HepG2 (cell line): ENCODE measurements around the gene NSL1. TPM values are rescaled to one million over a fixed set of nuclear protein-coding genes. Genes with fewer than 3 reads are reported as not detected.

Experiments used
- ATAC-seq: fragments of 200-7000 bp; cut with Tn5 transposase; 3 replicates; pipeline ENCODE4 v1.9.1; 2020; ENCODE audit warnings: mild to moderate bottlenecking, moderate library complexity
- BruUV-seq: library from RNA; stranded (reverse); fragments of 400-500 nt; replicated peaks from 2 replicates; lab custom pipeline; 2021; lab: Mats Ljungman, UMichigan
- CTCF ChIA-PET: fragments of 300-600 bp; formaldehyde crosslinking; extraction: SDS; loops from one replicate; lab custom pipeline; 2021; ENCODE audit warnings: low total read pairs, inconsistent platforms, low intra/inter-chr PET ratio; lab: Yijun Ruan, JAX
- POLR2A ChIA-PET: fragments of 350-600 bp; sonication (Branson Sonifier 250); formaldehyde crosslinking; loops from one replicate; lab custom pipeline; 2020; ENCODE audit warnings: antibody characterized with exemption, inconsistent platforms; lab: Yijun Ruan, JAX
- DNase-seq: peaks from one replicate; pipeline ENCODE4 v3.0.0-alpha.2; 2015; ENCODE audit warnings: low spot score
- FAIRE-seq: peaks from 3 replicates; lab custom pipeline; 2011; peaks lifted over from hg19 to GRCh38; lab: Jason Lieb, UNC
- H2AFZ ChIP-seq: one replicate; pipeline ENCODE4 v1.6.1; 2011; ENCODE audit warnings: low read length, inconsistent platforms
- H3K27ac ChIP-seq: fragments of 300-600 bp; 3 replicates; pipeline ENCODE4 v1.8.0; 2011; ENCODE audit warnings: mixed run types, mild to moderate bottlenecking, mixed read lengths, low read length, inconsistent platforms; ENCODE audit not compliant: insufficient read depth; ENCODE audit errors: extremely low read length
- H3K27me3 ChIP-seq, 2 experiments: fragments of 200-600 bp in 1 of 2; 2 replicates in 1 of 2; 3 replicates in 1 of 2; pipeline versions ENCODE4 v1.6.0 to v1.8.0; 2011; ENCODE audit warnings: low read length in 2 of 2, mild to moderate bottlenecking in 2 of 2, moderate library complexity in 2 of 2, inconsistent platforms in 1 of 2; ENCODE audit not compliant: insufficient read depth in 2 of 2, control insufficient read depth in 1 of 2
- H3K36me3 ChIP-seq, 2 experiments: fragments of 200-600 bp in 1 of 2; replicated peaks in 1 of 2; 2 replicates in 1 of 2; 3 replicates in 1 of 2; pipeline versions ENCODE4 v1.5.1 to v1.8.0; 2011; ENCODE audit warnings: low read length in 2 of 2, inconsistent platforms in 1 of 2; ENCODE audit not compliant: insufficient read depth in 2 of 2, control insufficient read depth in 1 of 2
- H3K4me1 ChIP-seq: 2 replicates; pipeline ENCODE4 v1.5.1; 2012; ENCODE audit warnings: low read length, inconsistent platforms; ENCODE audit not compliant: insufficient read depth
- H3K4me2 ChIP-seq: 2 replicates; pipeline ENCODE4 v1.6.0; 2011; ENCODE audit warnings: low read depth, low read length, inconsistent platforms
- H3K4me3 ChIP-seq, 3 experiments: fragments of 200-600 bp in 1 of 3; sonication (generic), shearing (Covaris generic) in 1 of 3; replicated peaks in 1 of 3; 2 replicates each; pipeline ENCODE4 v1.5.1; 2011 to 2016; ENCODE audit warnings: low read length in 3 of 3, inconsistent platforms in 2 of 3, low read depth in 2 of 3, mild to moderate bottlenecking in 2 of 3, control low read depth in 1 of 3, mixed read lengths in 1 of 3; ENCODE audit not compliant: insufficient read depth in 1 of 3
- H3K79me2 ChIP-seq: one replicate; pipeline ENCODE4 v1.6.1; 2011; ENCODE audit warnings: low read length, inconsistent platforms; ENCODE audit not compliant: insufficient read depth
- H3K9ac ChIP-seq: 2 replicates; pipeline ENCODE4 v1.6.0; 2011; ENCODE audit warnings: mild to moderate bottlenecking, low read depth, low read length, inconsistent platforms; ENCODE audit not compliant: insufficient read depth
- H3K9me3 ChIP-seq: 2 replicates; pipeline ENCODE4 v1.5.1; 2012; ENCODE audit warnings: mild to moderate bottlenecking, low read length
- H4K20me1 ChIP-seq: 2 replicates; pipeline ENCODE4 v1.6.0; 2011; ENCODE audit warnings: inconsistent platforms, mild to moderate bottlenecking, low read length, moderate library complexity; ENCODE audit not compliant: insufficient read depth
- DRAP1 ChIP-seq: IDR thresholded peaks from 2 replicates; pipeline ENCODE4 v1.6.1; 2016; ENCODE audit warnings: missing genetic modification reagents, missing compliant biosample characterization
- FOXO1 ChIP-seq: sonication (generic); formaldehyde crosslinking; IDR thresholded peaks from 2 replicates; pipeline ENCODE4 v1.4.0; 2020; ENCODE audit warnings: missing genetic modification reagents
- PREB ChIP-seq: sonication (generic); formaldehyde crosslinking; IDR thresholded peaks from 2 replicates; pipeline ENCODE4 v1.4.0; 2020; ENCODE audit warnings: missing genetic modification reagents
- RARA ChIP-seq: IDR thresholded peaks from 2 replicates; pipeline ENCODE4 v1.6.1; 2016; ENCODE audit warnings: missing genetic modification reagents, missing compliant biosample characterization
- RARG ChIP-seq: sonication (generic); formaldehyde crosslinking; IDR thresholded peaks from 2 replicates; pipeline ENCODE4 v1.4.0; 2020; ENCODE audit warnings: low read depth, mild to moderate bottlenecking, missing genetic modification reagents
- SNAPC2 ChIP-seq: sonication (generic); formaldehyde crosslinking; IDR thresholded peaks from 2 replicates; pipeline ENCODE4 v1.8.1; 2022; ENCODE audit warnings: mild to moderate bottlenecking, missing genetic modification reagents
- ZC3H13 ChIP-seq: sonication (generic); formaldehyde crosslinking; IDR thresholded peaks from 2 replicates; pipeline ENCODE4 v1.8.1; 2023; ENCODE audit warnings: mild to moderate bottlenecking, missing genetic modification reagents, moderate library complexity
- ZNF143 ChIP-seq: sonication (generic); formaldehyde crosslinking; IDR thresholded peaks from 2 replicates; pipeline ENCODE4 v1.4.0; 2020; ENCODE audit warnings: missing genetic modification reagents
- ZNF780A ChIP-seq: sonication (generic); formaldehyde crosslinking; IDR thresholded peaks from 2 replicates; pipeline ENCODE4 v1.8.0; 2022; ENCODE audit warnings: mild to moderate bottlenecking, missing genetic modification reagents, moderate library complexity
- WGBS: methylation state at CpG from one replicate; pipeline ENCODE4 v1.1.6; 2017; ENCODE audit warnings: low lambda C conversion rate; 5-methylcytosine and 5-hydroxymethylcytosine counted together
- in situ Hi-C: cut with HindIII; loops from 2 replicates; pipeline ENCODE4 v1.10.0; 2017; ENCODE audit warnings: low pct_unique_long_range_greater_than_20kb; ENCODE audit not compliant: extremely low pct_ligation_motif_present
- intact Hi-C: fragments of 100-400 bp; cut with micrococcal nuclease; formaldehyde crosslinking; loops from one replicate; pipeline ENCODE4 v1.10.0; 2022; ENCODE audit not compliant: unreplicated experiment
- polyA plus RNA-seq, 8 experiments: library from polyadenylated mRNA; depleted of rRNA in 3 of 8; stranded (reverse) in 7 of 8; unstranded in 1 of 8; fragments of >200 nt; fragmentation: Illumina TruSeq in 4 of 8; extraction: Trizol in 4 of 8; gene quantifications; 2 replicates each; pipeline versions ENCODE4 v1.2.1 to v1.2.3, GENCODE V29; 2011 to 2016; ENCODE audit warnings: low read depth in 4 of 8, missing spikeins in 1 of 8, mixed read lengths in 1 of 8; ENCODE audit not compliant: insufficient read depth in 1 of 8
- total RNA-seq, 5 experiments: library from RNA; depleted of rRNA; stranded (reverse); fragments of >200 nt; fragmentation: Illumina TruSeq; extraction: Trizol; gene quantifications; 2 replicates each; pipeline ENCODE4 v1.2.3, GENCODE V29; 2016; ENCODE audit warnings: low read depth in 1 of 5
- TF ChIP-seq, protein P1 (sequence below): sonication (generic); formaldehyde crosslinking; conservative IDR thresholded peaks from 2 replicates; pipeline ENCODE4 v1.4.0; 2020; ENCODE audit warnings: mild to moderate bottlenecking, missing genetic modification reagents, moderate library complexity
- TF ChIP-seq, protein P2 (sequence below): sonication (generic); formaldehyde crosslinking; IDR thresholded peaks from 2 replicates; pipeline ENCODE4 v1.4.0; 2020; ENCODE audit warnings: mild to moderate bottlenecking, missing genetic modification reagents

NSL1 gene
- total and polyA plus RNA-seq, 2 of the 13 experiments (the other 11 are each of a cell fraction or from before 2014, with no cell fraction given) = 34.5 to 77.4 TPM

DNA sequence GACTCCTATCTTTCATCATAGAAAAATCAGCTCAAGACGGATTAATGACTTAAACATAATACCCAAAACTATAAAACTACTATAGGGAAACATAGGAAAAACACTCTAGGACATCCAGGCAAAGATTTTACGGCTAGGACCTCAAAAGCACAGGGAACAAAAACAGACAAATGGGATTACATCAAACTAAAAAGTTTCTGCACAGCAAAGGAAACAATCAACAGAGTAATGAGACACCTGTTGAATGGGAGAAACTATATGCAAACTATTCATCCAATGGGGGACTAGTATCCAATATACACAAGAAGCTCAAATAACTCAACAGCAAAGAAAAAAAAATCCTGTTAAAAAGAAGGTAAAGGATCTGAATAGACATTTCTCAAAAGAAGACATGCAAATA lies 18.6 kb downstream of the NSL1 start:
- H4K20me1 ChIP-seq = no peaks in the 10 kb centered on the region
- H3K4me3 ChIP-seq = no peak overlapping the region
- no peak for TF ChIP-seq ZNF780A (CRISPR knock-in tag)
- TF ChIP-seq, protein P1, sequence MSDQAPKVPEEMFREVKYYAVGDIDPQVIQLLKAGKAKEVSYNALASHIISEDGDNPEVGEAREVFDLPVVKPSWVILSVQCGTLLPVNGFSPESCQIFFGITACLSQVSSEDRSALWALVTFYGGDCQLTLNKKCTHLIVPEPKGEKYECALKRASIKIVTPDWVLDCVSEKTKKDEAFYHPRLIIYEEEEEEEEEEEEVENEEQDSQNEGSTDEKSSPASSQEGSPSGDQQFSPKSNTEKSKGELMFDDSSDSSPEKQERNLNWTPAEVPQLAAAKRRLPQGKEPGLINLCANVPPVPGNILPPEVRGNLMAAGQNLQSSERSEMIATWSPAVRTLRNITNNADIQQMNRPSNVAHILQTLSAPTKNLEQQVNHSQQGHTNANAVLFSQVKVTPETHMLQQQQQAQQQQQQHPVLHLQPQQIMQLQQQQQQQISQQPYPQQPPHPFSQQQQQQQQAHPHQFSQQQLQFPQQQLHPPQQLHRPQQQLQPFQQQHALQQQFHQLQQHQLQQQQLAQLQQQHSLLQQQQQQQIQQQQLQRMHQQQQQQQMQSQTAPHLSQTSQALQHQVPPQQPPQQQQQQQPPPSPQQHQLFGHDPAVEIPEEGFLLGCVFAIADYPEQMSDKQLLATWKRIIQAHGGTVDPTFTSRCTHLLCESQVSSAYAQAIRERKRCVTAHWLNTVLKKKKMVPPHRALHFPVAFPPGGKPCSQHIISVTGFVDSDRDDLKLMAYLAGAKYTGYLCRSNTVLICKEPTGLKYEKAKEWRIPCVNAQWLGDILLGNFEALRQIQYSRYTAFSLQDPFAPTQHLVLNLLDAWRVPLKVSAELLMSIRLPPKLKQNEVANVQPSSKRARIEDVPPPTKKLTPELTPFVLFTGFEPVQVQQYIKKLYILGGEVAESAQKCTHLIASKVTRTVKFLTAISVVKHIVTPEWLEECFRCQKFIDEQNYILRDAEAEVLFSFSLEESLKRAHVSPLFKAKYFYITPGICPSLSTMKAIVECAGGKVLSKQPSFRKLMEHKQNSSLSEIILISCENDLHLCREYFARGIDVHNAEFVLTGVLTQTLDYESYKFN (CRISPR knock-in tag) = no peak
- CTCF ChIA-PET = no interaction called here
- no TSS peak for BruUV-seq
- ATAC-seq = no peak
- peaks cover 4 to 21% of the 10 kb centered on the region in 2 experiments for H3K36me3 ChIP-seq
- no peak overlapping the region for H3K4me2 ChIP-seq
- 100% methylated on average over 2 of the region's 2 CpGs for WGBS
- POLR2A ChIA-PET = no interaction called here
- H3K9ac ChIP-seq = no peak overlapping the region
- no peak for DNase-seq
- peaks cover 19% of the 10 kb centered on the region; the same call in 1 of the 2 replicates for H3K9me3 ChIP-seq
- H3K27me3 ChIP-seq = no peaks in the 10 kb centered on the region
- no peak overlapping the region for H2AFZ ChIP-seq
- H3K79me2 ChIP-seq = peaks cover 34% of the 10 kb centered on the region
- peak; percentile 36 for FAIRE-seq
- H3K27ac ChIP-seq = no peak overlapping the region
- in situ Hi-C loops (no loop called here), intact Hi-C loops (no loop called here)
- no peaks in the 10 kb centered on the region for H3K4me1 ChIP-seq

- H3K4me3 ChIP-seq = no peak overlapping the region
- POLR2A ChIA-PET = no interaction called here
- H3K9ac ChIP-seq = no peak overlapping the region
- no peaks in the 10 kb centered on the region for H3K27me3 ChIP-seq
- H3K9me3 ChIP-seq = peaks cover 19% of the 10 kb centered on the region; the same call in 1 of the 2 replicates
- H3K4me1 ChIP-seq = no peaks in the 10 kb centered on the region
- in situ Hi-C loops = no loop called here
- no peaks in the 10 kb centered on the region for H4K20me1 ChIP-seq
- H3K27ac ChIP-seq = no peak overlapping the region
- CTCF ChIA-PET = no interaction called here
- DNase-seq (no peak), ATAC-seq (no peak), FAIRE-seq (no peak)
- peaks cover 42% of the 10 kb centered on the region for H3K79me2 ChIP-seq
- no peak overlapping the region for H3K4me2 ChIP-seq
- no peak overlapping the region for H2AFZ ChIP-seq
- H3K36me3 ChIP-seq = peaks cover 1 to 21% of the 10 kb centered on the region in 2 experiments; a peak in 3 of 5 replicates
- no TSS peak for BruUV-seq
- intact Hi-C loops = no loop called here
- TF ChIP-seq PREB (CRISPR knock-in tag) (no peak), SNAPC2 (no peak), FOXO1 (CRISPR knock-in tag) (no peak), DRAP1 (CRISPR knock-in tag) (no peak), RARA (CRISPR knock-in tag) (no peak), ZC3H13 (CRISPR knock-in tag) (no peak), RARG (CRISPR knock-in tag) (no peak), ZNF143 (CRISPR knock-in tag) (no peak)
- TF ChIP-seq, protein P2, sequence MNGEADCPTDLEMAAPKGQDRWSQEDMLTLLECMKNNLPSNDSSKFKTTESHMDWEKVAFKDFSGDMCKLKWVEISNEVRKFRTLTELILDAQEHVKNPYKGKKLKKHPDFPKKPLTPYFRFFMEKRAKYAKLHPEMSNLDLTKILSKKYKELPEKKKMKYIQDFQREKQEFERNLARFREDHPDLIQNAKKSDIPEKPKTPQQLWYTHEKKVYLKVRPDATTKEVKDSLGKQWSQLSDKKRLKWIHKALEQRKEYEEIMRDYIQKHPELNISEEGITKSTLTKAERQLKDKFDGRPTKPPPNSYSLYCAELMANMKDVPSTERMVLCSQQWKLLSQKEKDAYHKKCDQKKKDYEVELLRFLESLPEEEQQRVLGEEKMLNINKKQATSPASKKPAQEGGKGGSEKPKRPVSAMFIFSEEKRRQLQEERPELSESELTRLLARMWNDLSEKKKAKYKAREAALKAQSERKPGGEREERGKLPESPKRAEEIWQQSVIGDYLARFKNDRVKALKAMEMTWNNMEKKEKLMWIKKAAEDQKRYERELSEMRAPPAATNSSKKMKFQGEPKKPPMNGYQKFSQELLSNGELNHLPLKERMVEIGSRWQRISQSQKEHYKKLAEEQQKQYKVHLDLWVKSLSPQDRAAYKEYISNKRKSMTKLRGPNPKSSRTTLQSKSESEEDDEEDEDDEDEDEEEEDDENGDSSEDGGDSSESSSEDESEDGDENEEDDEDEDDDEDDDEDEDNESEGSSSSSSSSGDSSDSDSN = no peak
Measured at GRCh38 chr1:212771341-212771740, 20.2 kb downstream of the NSL1 start.
